Lung microvascular endothelial cell (primary cell): ENCODE results near the gene EVI5L. TPM values are rescaled to one million over a fixed set of nuclear protein-coding genes. Genes with fewer than 3 reads are reported as not detected.
A peak's percentile ranks its signal among the peaks of the same experiment; 100 is the strongest.
"Not testable (repeated sequence)": the region's sequence is repeated elsewhere in the genome, so short reads cannot be mapped to it uniquely, and the experiment has no call there.

ENCODE experiments used
- DNase-seq, 2 donors: peaks; one replicate each; pipeline versions ENCODE4 v3.0.0 to v3.0.0-alpha.2; 2010; ENCODE audit warnings: low read depth in 2 of 2
- total RNA-seq: library from RNA; depleted of rRNA; stranded (reverse); fragments of >200 nt; gene quantifications from 2 replicates; pipeline ENCODE4 v1.2.1, GENCODE V29; 2014

EVI5L gene
- total RNA-seq, 1 donor from 2014 or later = 7.9 TPM

DNA sequence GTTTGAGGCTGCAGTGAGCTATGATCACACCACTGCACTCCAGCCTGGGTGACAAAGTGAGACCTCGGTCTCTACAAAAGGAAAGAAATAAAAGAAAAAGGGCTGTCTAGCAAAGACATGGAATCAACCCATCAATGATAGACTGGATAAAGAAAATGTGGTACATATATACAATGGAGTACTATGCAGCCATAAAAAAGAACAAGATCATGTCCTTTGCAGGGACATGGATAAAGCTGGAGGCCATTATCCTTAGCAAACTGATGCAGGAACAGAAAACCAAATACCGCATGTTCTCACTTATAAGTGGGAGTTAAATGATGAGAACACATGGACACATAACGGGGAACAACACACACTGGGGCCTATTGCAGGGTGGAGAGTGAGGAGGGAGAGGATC is 14.0 kb upstream of the EVI5L start:
- not testable (repeated sequence) for DNase-seq

DNA sequence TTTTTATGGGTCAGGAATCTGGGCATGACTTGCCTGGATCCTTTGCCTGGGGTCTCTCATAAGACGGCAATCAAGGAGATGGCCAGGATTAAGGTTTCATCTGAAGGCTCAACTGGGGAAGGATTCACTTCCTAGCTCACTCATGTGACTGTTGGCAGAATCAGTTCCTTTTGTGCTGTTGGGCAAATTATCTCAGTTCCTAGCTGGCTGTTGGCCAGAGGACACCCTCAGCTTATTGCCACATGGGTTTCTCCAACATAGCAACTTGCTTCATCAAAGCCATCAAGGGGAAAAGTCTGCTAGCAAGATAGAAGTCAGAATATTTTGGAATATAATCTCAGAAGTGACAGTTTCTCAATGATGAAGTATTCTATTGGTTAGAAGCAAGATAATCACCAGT is 12.2 kb upstream of the EVI5L start:
- no peak for DNase-seq

DNA sequence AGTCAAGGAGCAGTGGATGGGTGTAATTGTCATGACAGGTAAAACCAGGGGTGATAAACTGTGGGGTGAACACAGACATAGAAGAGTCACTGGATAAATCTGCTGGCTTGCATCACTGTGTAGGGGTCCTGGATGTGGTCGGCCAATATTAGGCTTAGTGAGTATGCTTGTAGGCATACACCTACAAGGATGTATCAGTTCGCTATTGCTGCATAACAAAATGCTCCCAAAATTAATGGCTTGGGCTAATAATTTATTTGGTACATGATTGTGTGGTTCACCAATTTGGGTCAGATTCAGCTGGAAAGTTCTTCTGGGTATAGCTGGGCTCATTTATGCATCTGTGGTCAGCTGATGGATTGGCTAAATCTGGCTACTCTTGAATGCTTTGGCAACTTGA is 11.2 kb upstream of the EVI5L start:
- no peak for DNase-seq

DNA sequence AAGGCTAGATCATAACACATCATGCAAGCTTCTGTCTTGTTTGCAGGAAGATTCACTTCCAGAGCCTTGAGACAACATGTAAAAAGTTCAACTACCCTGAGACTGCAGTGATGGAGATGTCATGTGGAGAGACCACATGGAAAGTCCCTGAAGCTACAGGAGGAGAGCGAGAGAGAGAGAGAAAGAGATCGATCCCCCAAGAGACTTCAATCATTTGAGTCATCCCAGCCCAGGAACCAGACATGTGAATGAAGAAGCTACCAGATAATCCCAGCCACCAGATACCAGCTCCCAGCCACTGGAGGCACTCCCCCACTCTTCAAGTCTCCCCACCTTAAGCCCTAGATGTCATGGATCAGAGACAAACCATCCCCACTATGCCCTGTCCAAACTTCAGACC is 10.7 kb upstream of the EVI5L start:
- no peak for DNase-seq

DNA sequence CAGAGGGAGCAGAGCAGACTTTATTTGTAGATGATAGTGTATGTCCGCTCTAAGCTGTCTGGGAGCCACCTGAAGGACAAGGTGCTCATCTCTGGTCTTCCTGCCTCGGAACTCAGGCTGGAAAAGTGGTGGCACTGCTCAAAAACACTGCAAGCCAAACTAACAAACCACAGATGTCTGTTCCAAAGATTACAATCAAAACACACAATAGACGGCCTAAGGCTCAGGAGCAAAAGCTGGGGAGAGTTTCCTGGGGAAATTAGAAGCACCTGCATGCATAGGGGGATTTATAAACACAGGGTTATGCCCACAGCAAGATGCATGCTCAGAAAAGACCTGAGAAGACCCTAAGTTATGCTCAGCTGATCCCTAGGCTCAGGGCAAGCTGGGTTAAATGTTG is 9.4 kb upstream of the EVI5L start:
- DNase-seq = no peak

DNA sequence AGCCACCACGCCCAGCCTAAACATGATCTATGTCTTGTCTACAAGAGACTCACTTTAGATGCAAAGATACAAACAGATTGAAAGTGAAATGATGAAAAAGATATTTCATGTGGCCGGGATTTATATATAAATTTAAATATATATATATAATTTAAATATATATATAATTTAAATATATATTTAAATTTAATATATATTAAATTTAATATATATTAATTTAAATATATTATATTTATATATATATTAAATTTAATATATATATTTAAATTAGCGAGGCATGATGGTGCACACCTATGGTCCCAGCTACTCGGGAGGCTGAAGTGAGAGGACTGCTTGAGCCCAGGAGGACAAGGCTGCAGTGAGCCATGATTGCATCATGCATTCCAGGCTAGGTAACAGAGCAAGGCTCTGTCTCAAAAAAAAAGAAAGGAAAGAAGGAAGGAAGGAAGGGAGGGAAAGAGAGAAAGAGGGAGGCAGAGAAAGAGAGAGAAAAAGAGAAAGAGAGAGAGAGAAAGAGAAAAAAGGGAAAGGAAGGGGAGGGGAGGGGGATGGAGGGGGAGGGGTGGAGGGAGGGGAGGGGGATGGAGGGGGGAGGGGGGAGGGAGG is 7.0 kb upstream of the EVI5L start:
- DNase-seq = no peak

DNA sequence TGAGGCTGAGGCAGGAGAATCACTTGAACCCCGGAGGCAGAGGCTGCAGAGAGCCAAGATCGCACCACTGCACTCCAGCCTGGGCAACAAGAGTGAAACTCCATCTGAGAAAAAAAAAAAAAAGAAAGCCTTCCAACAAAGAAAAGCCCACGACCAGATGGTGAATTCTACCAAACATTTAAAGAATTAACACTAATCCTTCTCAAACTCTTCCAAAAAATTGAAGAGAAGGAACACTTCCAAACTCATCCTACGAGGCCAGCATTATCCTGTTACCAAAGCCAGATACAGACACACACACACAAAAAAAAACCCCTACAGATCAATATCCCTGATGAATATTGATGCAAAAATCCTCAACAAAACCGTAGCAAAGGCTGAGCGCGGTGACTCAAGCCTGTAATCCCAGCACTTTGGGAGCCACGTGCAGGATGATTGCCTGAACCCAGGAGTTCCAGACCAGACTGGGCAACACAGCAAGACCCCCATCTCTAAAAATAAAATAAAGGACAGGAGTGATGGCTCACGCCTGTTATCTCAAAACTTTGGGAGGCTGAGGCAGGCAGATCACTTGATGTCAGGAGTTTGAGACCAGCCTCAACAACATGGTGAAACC is 6.2 kb upstream of the EVI5L start:
- DNase-seq = no peak

DNA sequence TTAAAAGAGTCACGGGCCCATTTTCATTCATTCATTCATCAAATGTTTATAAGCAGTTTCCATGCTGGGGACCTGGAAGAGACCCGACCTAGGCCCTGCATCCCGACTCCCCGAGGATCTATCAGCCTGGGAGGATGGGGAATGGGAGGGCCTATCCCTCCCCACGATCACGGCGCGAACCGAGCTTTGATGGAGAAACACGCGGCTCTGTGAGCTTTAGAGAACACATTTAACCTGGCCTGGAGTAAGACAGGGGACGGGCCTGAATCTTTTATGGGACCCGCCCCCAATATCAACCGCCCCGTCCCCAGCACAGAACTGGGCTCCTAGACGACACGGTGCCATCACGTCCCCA is 875 bp upstream of the EVI5L start:
- DNase-seq = no peak

DNA sequence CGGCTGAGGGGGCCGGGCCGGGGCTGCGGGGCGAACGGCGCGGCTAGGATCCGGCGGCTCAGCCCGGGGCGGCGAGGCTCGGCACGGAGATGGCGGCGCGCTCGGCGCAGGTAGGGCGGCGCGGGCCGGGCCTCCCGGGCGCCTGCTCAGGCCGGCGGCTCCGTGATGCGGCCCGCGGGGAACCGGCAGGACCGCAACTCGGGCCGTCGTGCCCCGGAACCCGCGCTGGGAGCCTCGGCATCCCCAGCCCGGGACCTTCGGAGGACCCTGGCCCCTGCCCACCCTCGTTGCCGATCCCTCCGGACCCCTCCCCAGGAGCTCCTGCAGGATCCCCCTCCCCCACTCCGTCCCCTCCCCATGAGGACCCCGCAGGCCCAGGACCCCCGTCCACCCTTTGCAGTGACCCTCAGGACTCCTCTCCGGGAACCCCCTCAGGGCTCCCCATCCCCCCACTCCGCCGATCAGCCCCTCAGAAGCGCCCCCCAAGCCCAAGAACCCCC is 304 bp downstream of the EVI5L start:
- DNase-seq = no peak

DNA sequence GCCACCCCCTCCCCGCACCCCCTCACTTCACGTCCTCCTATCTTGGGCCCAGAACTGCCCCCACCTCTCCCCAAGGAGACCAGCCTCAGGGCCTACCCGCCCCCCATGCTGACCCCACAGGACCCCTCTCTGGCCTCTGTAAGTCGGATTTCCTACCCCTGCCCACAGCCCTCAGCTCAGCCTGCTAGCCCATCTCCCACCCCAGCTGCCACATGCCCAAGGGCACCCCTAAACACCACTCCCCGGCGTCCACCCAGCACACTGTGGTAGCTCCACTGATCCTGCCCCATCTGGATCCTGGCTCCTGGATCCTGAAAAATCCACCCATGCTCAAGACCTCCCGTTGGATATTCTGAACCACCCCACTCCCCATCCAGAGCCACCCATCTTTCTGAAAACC is 805 bp downstream of the EVI5L start:
- no peak for DNase-seq

DNA sequence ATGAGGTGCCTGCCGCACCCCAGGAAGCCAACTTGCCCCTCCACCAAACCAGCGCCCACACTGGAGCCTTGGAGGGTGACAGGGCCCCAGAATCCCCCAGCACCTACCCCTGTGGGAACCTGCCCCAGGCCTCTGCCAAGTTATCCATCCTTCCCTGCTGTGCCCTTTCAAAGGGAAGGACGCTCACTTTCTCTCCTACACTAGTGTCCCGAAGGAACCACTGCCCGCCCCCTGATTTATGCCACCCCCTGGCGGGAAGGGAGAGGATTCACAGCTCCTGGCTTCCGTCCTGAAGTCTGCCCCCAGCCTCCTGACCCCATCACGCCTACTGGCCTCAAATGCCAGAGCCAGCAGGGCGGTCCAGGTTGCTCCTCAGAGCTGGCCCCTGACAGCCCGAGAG is 1.4 kb downstream of the EVI5L start:
- peak; percentile 13 to 38 for DNase-seq

DNA sequence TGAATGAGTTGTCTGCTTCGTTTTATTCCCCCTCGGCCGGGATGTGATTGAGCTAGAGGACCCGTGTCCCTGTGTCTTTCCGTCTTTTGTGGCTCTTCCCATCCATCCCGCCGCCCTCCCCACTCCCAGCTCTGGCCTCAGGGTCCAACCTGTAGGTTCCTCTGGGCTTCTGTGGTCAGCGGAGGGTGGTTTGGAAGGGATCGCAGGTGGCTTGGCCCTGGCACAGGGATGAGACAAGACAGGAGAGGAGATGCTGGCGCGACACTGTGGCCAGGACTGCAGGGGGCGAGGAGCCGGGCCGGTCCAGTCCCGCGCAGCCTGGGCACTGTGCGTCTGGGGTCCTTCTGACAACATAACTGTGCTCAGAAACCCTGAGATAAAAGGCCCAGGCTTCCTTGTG is 2.0 kb downstream of the EVI5L start:
- no peak for DNase-seq

DNA sequence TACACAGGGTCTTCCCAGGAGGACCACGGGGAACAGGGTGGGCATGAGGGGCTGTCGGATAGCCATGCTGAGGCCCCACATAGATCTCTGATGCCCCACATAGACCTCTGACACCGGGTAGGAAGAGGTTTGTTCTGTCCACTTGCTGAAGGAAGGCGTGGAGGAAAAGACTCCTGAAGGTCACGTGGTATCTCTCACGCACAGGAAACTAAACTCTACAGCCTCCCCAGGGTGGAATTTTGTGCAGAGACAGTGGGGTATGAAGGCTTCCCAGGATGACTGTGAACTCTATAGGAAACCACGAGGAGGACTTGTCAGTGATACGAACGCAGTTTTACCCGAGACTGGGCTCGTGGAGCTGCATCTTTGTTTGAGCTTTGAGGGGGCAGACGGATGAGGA is 2.8 kb downstream of the EVI5L start:
- peak in 1 of 2 donors; percentile 78 for DNase-seq

DNA sequence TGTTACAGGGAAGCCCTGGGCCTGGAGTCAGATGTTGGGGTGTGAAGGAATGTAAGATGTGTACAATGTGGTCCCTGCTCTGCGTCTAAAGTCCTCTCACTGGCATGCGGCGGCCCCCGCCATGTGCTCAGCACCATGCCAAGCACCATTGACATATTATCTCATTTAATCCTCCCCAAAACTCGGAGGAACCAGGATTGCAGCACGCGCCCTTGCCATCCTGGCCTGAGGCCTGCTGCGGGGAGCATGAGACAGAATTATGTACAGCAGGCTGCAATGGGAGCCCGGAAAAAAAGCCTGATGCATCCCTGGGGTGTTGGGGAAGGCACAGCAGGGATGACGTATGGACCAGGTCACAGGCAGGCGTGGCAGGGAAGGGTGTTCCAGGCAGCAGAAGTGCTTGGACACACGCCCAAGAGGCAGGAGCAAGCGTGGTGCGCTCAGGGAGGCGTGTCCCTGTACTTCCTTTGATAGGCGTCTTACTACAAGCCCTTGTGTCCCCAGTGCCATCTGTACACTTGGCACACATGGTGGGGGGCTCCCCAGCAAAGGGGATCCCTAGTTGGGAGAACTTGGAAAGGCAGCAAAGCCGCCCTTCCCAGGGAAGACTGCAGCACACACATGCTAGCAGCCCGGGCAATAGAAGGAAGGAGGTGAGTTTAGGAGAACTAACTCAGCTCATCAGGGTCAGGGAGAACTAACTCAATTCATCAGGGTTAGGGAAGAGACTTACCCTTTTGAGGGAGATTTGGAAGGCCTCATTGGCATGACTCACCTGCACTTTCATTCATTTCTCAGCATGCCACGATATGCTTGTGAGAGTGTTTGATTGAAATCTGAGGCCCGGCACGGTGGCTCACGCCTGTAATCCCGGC is 3.4 kb downstream of the EVI5L start:
- peak in 1 of 2 donors; percentile 79 for DNase-seq

DNA sequence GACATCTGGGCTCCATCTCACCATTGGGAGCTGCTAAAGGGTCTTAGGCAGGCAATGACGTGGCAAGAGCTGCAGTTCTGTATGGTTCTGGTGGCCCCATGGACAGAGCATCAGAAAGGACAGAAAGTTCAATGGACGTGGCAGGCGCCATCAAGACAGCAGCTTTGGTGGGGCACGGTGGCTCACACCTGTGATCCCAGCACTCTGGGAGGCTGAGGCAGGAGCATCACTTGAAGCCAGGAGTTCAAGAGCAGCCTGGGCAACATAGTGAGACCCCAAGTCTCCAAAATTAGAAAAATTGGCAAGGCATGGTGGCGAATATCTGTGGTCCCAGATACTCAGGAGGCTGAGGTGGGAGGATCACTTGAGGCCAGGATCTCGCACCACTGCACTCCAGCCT is 9.5 kb downstream of the EVI5L start:
- DNase-seq = no peak

DNA sequence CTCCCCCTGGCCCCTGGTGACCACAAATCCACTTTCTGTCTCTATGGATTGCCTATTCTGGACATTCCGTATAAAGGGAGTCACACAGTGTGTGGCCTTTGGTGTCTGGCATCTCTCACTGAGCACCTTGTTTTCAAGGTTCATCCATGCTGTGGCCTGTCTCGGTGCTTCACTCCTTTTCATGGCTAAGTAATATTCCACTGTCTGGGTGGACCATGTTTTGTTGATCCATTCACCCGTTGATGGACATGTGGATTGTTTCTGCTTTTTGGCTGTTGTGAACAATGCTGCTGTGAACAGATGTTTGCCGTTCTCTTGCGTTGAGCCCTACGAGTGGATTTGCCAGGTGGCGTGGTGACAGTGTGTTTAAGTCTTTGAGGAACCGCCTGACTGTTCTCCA is 10.6 kb downstream of the EVI5L start:
- DNase-seq = no peak

DNA sequence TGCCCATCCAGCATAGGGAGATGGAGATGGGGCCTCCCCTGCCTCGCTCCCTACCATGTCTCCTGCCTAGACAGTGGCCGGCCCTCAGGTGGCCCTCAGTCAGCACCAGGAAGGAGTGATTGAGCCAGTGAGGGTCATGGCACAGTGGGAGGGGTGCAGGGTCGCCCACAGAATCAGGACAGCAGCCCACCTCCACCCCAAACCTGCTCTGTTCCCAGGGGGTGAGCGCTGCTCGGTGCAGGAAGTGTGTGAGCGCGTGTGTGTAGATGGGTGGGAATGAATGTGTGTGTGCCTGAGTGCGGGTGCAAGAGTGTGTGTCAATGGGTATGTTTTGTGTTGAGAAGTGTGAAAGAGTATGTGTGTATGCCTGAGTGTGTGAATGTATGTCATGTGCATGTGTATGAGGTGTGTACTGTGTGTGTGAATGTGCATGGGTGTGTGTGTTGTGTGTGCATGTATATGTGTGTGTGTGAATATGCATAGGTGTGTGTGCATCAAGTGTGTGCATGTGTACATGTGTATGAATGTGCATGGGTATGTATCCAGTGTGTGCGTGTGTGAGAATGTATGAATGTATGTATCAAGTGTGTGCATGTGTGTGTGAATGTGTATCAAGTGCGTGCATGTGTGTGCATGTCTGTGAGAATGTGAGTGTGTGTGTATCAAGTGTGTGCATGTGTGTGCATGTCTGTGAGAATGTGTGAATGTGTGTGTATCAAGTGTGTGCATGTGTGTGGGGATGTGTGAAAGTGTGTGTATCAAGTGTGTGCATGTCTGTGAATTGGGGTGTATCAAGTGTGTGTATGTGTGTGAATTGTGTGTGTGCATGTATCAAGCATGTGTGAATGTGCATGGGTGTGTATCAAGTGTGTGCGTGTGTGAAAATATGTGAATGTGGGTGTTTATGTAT is 12.0 kb downstream of the EVI5L start:
- DNase-seq = no peak

DNA sequence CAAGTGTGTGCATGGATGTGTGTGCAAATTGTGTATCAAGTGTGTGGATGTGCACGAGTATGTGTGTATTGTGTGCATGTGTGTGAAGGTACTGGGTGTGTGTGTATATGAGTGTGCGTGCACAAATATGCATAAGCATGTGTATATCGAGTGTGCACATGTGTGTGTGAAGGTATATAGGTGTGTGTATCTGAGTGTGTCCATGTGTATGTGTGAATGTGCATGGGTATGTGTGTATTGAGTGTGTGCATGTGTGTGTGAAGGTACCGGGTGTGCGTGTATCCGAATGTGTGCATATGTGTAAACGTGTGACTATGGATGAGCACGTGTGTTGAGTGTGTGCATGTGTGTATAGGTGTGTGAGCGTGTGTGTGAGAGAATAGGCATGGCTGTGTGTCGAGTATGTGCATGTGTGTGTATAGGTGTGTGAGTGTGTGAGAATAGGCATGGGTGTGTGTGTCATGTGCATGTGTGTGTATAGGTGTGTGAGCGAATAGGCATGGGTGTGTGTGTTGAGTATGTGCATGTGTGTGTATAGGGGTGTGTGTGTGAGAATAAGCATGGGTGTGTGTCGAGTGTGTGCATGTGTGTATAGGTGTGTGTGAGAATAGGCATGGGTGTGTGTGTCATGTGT is 12.8 kb downstream of the EVI5L start:
- DNase-seq = no peak

DNA sequence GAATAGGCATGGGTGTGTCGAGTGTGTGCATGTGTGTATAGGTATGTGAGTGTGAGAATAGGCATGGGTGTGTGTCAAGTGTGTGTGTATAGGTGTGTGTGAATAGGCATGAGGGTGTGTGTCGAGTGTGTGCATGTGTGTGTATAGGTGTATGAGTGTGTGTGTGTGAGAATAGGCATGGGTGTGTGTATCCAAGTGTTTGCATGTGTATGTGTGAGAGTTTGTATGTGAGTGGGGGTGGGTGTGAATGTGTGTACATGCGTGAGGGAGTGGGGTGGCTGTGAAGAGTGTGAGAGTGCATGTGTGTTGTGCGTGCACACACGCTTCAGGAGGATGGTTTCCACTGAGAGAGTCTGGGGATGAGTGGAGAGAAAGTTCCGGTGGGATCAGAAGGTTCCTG is 13.5 kb downstream of the EVI5L start:
- DNase-seq = no peak

DNA sequence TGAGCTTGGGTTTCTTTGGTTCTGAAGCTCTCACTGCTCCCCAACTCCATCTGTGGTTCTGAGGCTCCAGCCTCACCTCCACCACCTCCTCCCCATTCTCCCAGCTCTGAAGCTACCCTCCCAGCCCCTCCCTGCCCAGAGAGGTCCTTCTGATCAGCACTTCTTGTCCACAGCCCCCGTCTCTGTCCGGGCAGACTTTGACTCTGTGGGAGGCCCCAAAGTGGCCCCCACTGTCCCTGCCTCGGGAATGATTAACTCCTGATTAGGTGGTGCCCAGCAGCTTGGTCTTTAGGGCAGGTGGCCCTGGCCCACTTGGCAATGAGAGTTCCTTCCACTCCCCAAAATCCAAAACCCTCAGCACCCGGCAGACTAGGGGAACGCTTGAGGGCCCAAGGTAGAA is 14.4 kb downstream of the EVI5L start:
- DNase-seq = no peak

DNA sequence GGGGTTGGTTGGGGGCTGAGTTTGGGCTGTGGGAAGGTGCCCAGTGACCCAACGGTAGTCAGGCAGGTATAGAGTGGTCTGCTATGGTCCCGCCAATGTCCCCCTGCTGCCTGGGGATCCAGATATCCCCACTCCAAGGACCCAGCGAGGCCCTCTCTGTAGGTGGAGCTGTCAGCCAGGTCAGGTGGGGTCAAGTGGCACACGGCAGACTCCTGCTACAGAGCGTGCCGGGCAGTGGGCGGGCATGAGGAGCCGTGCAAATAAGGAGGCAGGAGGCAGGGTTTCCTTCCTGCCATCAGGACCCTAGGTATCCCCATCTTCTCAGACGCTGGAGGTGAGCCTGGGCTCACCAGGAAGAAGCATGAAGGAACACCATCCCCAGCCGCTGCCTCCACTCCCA is 14.9 kb downstream of the EVI5L start:
- DNase-seq = no peak
